ENCODE data around the gene KCNA4. TPM values are rescaled to one million over a fixed set of nuclear protein-coding genes. Genes with fewer than 3 reads are reported as not detected.

KCNA4 gene
- total RNA-seq = not detected in 2 replicates

DNA sequence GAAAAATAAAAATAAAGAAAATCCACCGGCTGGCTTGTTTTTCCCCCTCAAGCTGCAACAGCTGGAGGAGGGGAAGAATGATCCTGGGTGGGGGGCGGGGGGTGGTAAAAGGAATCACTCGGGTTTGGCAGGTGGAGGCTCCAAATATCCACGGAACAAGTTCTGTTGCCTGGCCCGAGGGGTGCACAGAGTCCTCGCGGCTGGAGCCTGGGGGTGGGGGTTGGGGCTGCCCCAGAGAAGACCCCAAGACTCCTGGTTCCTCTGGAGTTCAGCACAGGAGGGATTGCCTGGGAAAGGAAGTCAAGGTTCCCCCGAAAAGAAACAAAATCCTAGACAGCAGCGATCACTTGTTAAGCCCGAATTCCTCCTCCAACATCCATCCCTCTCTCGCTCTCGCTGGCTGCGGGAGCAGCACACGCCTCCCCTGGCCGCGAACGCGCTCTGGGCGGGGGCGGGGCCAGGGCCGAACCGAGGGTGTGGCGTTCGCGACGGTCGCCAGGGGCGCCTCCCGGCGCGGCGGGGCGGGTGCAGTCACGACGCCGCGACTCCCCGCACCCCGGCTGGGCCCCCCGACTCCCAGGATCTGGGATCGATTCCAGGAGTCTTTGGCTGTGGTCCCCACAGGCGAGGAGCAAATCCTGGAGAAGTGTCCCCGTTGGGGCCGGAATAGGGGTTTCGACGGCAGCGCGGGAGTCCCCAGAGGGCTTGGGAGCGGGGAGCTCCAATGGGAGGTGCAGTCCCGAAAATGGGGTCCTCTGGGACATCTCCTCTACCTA is at the start of gene KCNA4:
Gene KCNA4 (minus strand): TSS at position 443 of the 776 bp plus-strand sequence. CDS start 4,352 bp downstream, outside the sequence.

Other genes starting within 250 kb of the KCNA4 start
- not detected in 2 replicates for gene FSHB, start 214.0 kb upstream of the KCNA4 start, total RNA-seq

Data from nasal cavity respiratory epithelium epithelial cell of viscerocranial mucosa (primary cell).